HCT116 (cell line): ENCODE results near the gene ABCB1. TPM values are rescaled to one million over a fixed set of nuclear protein-coding genes. Genes with fewer than 3 reads are reported as not detected.

Experiments used
- ATAC-seq: fragments of 200-7000 bp; cut with Tn5 transposase; 2 replicates; pipeline ENCODE4 v1.9.1; 2020; ENCODE audit warnings: mild to moderate bottlenecking, moderate library complexity
- BruUV-seq: library from RNA; stranded (reverse); fragments of 400-500 nt; replicated peaks from 2 replicates; lab custom pipeline; 2021; lab: Mats Ljungman, UMichigan
- CTCF ChIA-PET: fragments of 300-600 bp; sonication (Branson Sonifier 250); formaldehyde crosslinking; loops from one replicate; lab custom pipeline; 2021; ENCODE audit warnings: antibody characterized with exemption; lab: Charles Lee
- POLR2A ChIA-PET: fragments of 300-600, 350-600 bp; sonication (Branson Sonifier 250); formaldehyde crosslinking; loops from one replicate; lab custom pipeline; 2021; ENCODE audit warnings: antibody characterized with exemption; lab: Charles Lee
- RAD21 ChIA-PET, 2 experiments: fragments of 300-600 bp; sonication (Branson Sonifier 250); formaldehyde crosslinking; loops; one replicate each; lab custom pipeline; 2023; ENCODE audit warnings: low total read pairs in 2 of 2; ENCODE audit not compliant: uncharacterized antibody in 2 of 2, unreplicated experiment in 2 of 2, low non-redundant PET in 1 of 2; lab: Charles Lee
- DNase-seq: peaks from one replicate; pipeline ENCODE4 v3.0.0-alpha.2; 2010; ENCODE audit warnings: low read depth, low spot score
- H2AFZ ChIP-seq: fragments of 200-600 bp; shearing (Covaris generic), sonication (generic); 2 replicates; pipeline ENCODE4 v1.6.1; 2017; ENCODE audit warnings: low read depth, mixed run types, mixed read lengths, antibody characterized with exemption, low read length; ENCODE audit not compliant: poor library complexity, severe bottlenecking
- H3K27ac ChIP-seq: 2 replicates; pipeline ENCODE4 v1.5.1; 2012; ENCODE audit warnings: low read depth, low read length
- H3K27me3 ChIP-seq: fragments of 200-600 bp; sonication (generic); 2 replicates; pipeline ENCODE4 v1.6.1; 2016; ENCODE audit warnings: mixed run types, low read length, mixed read lengths; ENCODE audit not compliant: insufficient read depth
- H3K36me3 ChIP-seq, 2 experiments: fragments of 200-500 bp in 1 of 2; fragments of 200-600 bp in 1 of 2; sonication (Bioruptor generic) in 1 of 2; sonication (generic) in 1 of 2; 2 replicates each; pipeline versions ENCODE4 v1.5.1 to v1.6.1; 2014 to 2016; ENCODE audit warnings: low read length in 2 of 2, inconsistent platforms in 1 of 2, mixed read lengths in 1 of 2, mixed run types in 1 of 2; ENCODE audit not compliant: insufficient read depth in 2 of 2, control insufficient read depth in 1 of 2
- H3K4me1 ChIP-seq, 2 experiments: fragments of 200-600 bp in 1 of 2; sonication (generic) in 1 of 2; 2 replicates each; pipeline versions ENCODE4 v1.5.1 to v1.6.1; 2012 to 2017; ENCODE audit warnings: low read length in 2 of 2, inconsistent platforms in 1 of 2, mild to moderate bottlenecking in 1 of 2, mixed read lengths in 1 of 2, mixed run types in 1 of 2, moderate library complexity in 1 of 2; ENCODE audit not compliant: insufficient read depth in 2 of 2, control insufficient read depth in 1 of 2
- H3K4me2 ChIP-seq: fragments of 200-600 bp; sonication (generic); 2 replicates; pipeline ENCODE4 v1.6.1; 2017; ENCODE audit warnings: mixed run types, low read length, mixed read lengths
- H3K4me3 ChIP-seq, 2 experiments: fragments of 200-600 bp in 1 of 2; sonication (generic) in 1 of 2; replicated peaks in 1 of 2; 2 replicates each; pipeline ENCODE4 v1.5.1; 2011 to 2016; ENCODE audit warnings: low read length in 2 of 2, control low read depth in 1 of 2, low read depth in 1 of 2, mild to moderate bottlenecking in 1 of 2, mixed read lengths in 1 of 2, mixed run types in 1 of 2
- H3K79me2 ChIP-seq: fragments of 200-600 bp; sonication (generic); 2 replicates; pipeline ENCODE4 v1.6.1; 2017; ENCODE audit warnings: mild to moderate bottlenecking, mixed run types, low read length, moderate library complexity, mixed read lengths; ENCODE audit not compliant: insufficient read depth
- H3K9ac ChIP-seq: fragments of 200-600 bp; sonication (generic); 2 replicates; pipeline ENCODE4 v1.6.1; 2016; ENCODE audit warnings: low read length, mixed read lengths
- H3K9me2 ChIP-seq: fragments of 200-600 bp; sonication (generic), shearing (Covaris generic); 2 replicates; pipeline ENCODE4 v1.6.1; 2017; ENCODE audit warnings: mixed run types, mild to moderate bottlenecking, moderate library complexity; ENCODE audit not compliant: insufficient read depth
- H3K9me3 ChIP-seq, 2 experiments: fragments of 200-500 bp in 1 of 2; fragments of 200-600 bp in 1 of 2; sonication (Bioruptor generic) in 1 of 2; sonication (generic) in 1 of 2; 2 replicates each; pipeline ENCODE4 v1.6.1; 2014 to 2017; ENCODE audit warnings: low read length in 2 of 2, mixed read lengths in 2 of 2, inconsistent platforms in 1 of 2, low read depth in 1 of 2, mild to moderate bottlenecking in 1 of 2, mixed run types in 1 of 2, moderate library complexity in 1 of 2; ENCODE audit not compliant: control insufficient read depth in 1 of 2, insufficient read depth in 1 of 2
- H4K20me1 ChIP-seq: fragments of 200-600 bp; sonication (generic), shearing (Covaris generic); 2 replicates; pipeline ENCODE4 v1.6.1; 2017; ENCODE audit warnings: mixed run types, mild to moderate bottlenecking, moderate library complexity; ENCODE audit not compliant: insufficient read depth
- ATF3 ChIP-seq: IDR thresholded peaks from 2 replicates; pipeline ENCODE4 v1.6.1; 2012
- CBX3 ChIP-seq: IDR thresholded peaks from 2 replicates; pipeline ENCODE4 v1.6.1; 2012; ENCODE audit warnings: low read depth
- CEBPB ChIP-seq: IDR thresholded peaks from 2 replicates; pipeline ENCODE4 v1.6.1; 2012; ENCODE audit warnings: low read depth
- EGR1 ChIP-seq: IDR thresholded peaks from 2 replicates; pipeline ENCODE4 v1.6.1; 2012; ENCODE audit warnings: low read depth
- ELF1 ChIP-seq: IDR thresholded peaks from 2 replicates; pipeline ENCODE4 v1.6.1; 2012; ENCODE audit warnings: low read depth, borderline replicate concordance
- EZH2phosphoT487 ChIP-seq: fragments of 200-600 bp; IDR thresholded peaks from 2 replicates; pipeline ENCODE4 v1.6.1; 2018; ENCODE audit warnings: antibody characterized with exemption, borderline replicate concordance
- FOSL1 ChIP-seq: IDR thresholded peaks from 2 replicates; pipeline ENCODE4 v1.6.1; 2012; ENCODE audit warnings: low read depth
- JUND ChIP-seq: IDR thresholded peaks from 2 replicates; pipeline ENCODE4 v1.6.1; 2012
- POLR2A ChIP-seq: IDR thresholded peaks from 2 replicates; pipeline ENCODE4 v1.7.0; 2011; ENCODE audit warnings: borderline replicate concordance; ENCODE audit not compliant: insufficient read depth, insufficient read length; ENCODE audit errors: extremely low read depth
- POLR2AphosphoS5 ChIP-seq: IDR thresholded peaks from 2 replicates; pipeline ENCODE4 v1.6.1; 2011; ENCODE audit warnings: mild to moderate bottlenecking, low read depth, low read length, moderate library complexity
- RAD21 ChIP-seq: IDR thresholded peaks from 2 replicates; pipeline ENCODE4 v1.6.1; 2012; ENCODE audit warnings: low read depth, mild to moderate bottlenecking
- SIN3A ChIP-seq: IDR thresholded peaks from 2 replicates; pipeline ENCODE4 v1.6.1; 2012; ENCODE audit warnings: low read depth
- SP1 ChIP-seq: IDR thresholded peaks from 2 replicates; pipeline ENCODE4 v1.6.1; 2012; ENCODE audit warnings: low read depth
- SRF ChIP-seq: IDR thresholded peaks from 2 replicates; pipeline ENCODE4 v1.6.1; 2012; ENCODE audit warnings: low read depth
- TCF7L2 ChIP-seq: IDR thresholded peaks from 2 replicates; pipeline ENCODE4 v1.7.0; 2011; ENCODE audit warnings: borderline replicate concordance, inconsistent platforms; ENCODE audit not compliant: insufficient read depth, insufficient read length; ENCODE audit errors: extremely low read depth
- ZFX ChIP-seq: fragments of 450-650 bp; IDR thresholded peaks from 2 replicates; pipeline ENCODE4 v1.6.1; 2017
- ZNF274 ChIP-seq: fragments of 200-500 bp; sonication (Bioruptor generic); IDR thresholded peaks from 2 replicates; pipeline ENCODE4 v1.6.1; 2014; ENCODE audit warnings: mild to moderate bottlenecking, low read depth, low read length, inconsistent platforms
- intact Hi-C: fragments of 100-400 bp; cut with micrococcal nuclease; formaldehyde crosslinking; loops from 2 replicates; pipeline ENCODE4 v1.10.0; 2022
- total RNA-seq: library from RNA; stranded (reverse); gene quantifications from one replicate; pipeline ENCODE4 v1.2.1, GENCODE V29; 2021; ENCODE audit not compliant: unreplicated experiment
- TF ChIP-seq, protein P1 (sequence below): IDR thresholded peaks from 2 replicates; pipeline ENCODE4 v1.6.1; 2012; ENCODE audit warnings: low read depth
- TF ChIP-seq, protein P2 (sequence below), 3 experiments: fragments of 200-600 bp in 1 of 3; sonication (generic) in 1 of 3; IDR thresholded peaks in 2 of 3; conservative IDR thresholded peaks in 1 of 3; 2 replicates each; pipeline ENCODE4 v1.5.1; 2012 to 2017; ENCODE audit warnings: low read depth in 2 of 3, low read length in 2 of 3, antibody characterized with exemption in 1 of 3, borderline replicate concordance in 1 of 3, control low read depth in 1 of 3, mild to moderate bottlenecking in 1 of 3, mixed read lengths in 1 of 3, mixed run types in 1 of 3, moderate library complexity in 1 of 3; ENCODE audit not compliant: insufficient read depth in 1 of 3
- TF ChIP-seq, protein P3 (sequence below): IDR thresholded peaks from 2 replicates; pipeline ENCODE4 v1.6.1; 2012

ABCB1 gene
- total RNA-seq, 1 experiment from 2014 or later = 1.8 TPM

DNA sequence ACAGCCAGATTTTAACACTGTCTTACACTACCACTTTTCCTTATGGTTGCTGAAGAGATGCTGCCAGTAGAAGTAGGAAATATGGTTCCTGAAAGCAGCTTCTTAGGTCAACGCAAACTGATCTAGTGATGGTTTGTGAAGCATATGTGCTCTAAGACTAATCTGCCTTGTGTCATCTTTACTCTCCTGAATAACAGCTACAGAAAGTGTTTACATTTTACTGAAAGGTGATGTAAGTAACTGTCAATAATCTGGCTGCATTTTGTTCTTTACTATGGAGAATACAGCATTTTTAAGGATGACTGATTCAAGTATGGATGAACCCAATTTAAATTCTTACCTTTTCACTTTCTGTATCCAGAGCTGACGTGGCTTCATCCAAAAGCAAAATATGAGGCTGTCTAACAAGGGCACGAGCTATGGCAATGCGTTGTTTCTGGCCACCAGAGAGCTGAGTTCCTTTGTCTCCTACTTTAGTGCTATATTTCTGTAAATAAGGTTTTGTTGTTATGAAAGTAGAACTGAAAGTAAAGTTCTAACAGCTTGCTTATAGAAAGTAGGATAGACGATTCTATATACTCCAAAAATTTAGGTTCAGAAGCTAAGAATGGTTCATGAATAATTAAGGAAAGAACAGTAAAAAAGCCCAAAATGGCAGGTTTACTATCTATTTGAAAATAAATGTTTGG, 95.0 kb downstream of the ABCB1 start:
- Histone ChIP-seq H4K20me1 (no peaks in the 10 kb centered on the region), H3K4me3 (no peak overlapping the region), H3K79me2 (no peaks in the 10 kb centered on the region), H3K27ac (no peak overlapping the region), H3K36me3 (no peaks in the 10 kb centered on the region), H3K9me2 (no peaks in the 10 kb centered on the region), H3K9ac (no peak overlapping the region), H3K27me3 (no peaks in the 10 kb centered on the region), H3K4me2 (no peak overlapping the region), H3K9me3 (no peaks in the 10 kb centered on the region), H3K4me1 (no peaks in the 10 kb centered on the region), H2AFZ (no peak overlapping the region)
- POLR2A ChIA-PET = no interaction called here
- RAD21 ChIA-PET = interaction anchor here in 1 of 2 experiments (1.0 to 1.1 kb wide), 2 partner anchors 119 to 381 kb away, joined by 3 to 4 read pairs; no protein-coding TSS in a partner anchor
- DNase-seq = no peak
- no peak for ATAC-seq
- TF ChIP-seq EGR1 (no peak), SRF (no peak), ZFX (no peak), SP1 (no peak), FOSL1 (no peak), ELF1 (no peak), EZH2phosphoT487 (no peak), ATF3 (no peak), CBX3 (no peak), POLR2A (no peak), CEBPB (no peak), JUND (no peak), RAD21 (no peak), SIN3A (no peak), ZNF274 (no peak), POLR2AphosphoS5 (no peak), TCF7L2 (no peak)
- TF ChIP-seq, protein P1, sequence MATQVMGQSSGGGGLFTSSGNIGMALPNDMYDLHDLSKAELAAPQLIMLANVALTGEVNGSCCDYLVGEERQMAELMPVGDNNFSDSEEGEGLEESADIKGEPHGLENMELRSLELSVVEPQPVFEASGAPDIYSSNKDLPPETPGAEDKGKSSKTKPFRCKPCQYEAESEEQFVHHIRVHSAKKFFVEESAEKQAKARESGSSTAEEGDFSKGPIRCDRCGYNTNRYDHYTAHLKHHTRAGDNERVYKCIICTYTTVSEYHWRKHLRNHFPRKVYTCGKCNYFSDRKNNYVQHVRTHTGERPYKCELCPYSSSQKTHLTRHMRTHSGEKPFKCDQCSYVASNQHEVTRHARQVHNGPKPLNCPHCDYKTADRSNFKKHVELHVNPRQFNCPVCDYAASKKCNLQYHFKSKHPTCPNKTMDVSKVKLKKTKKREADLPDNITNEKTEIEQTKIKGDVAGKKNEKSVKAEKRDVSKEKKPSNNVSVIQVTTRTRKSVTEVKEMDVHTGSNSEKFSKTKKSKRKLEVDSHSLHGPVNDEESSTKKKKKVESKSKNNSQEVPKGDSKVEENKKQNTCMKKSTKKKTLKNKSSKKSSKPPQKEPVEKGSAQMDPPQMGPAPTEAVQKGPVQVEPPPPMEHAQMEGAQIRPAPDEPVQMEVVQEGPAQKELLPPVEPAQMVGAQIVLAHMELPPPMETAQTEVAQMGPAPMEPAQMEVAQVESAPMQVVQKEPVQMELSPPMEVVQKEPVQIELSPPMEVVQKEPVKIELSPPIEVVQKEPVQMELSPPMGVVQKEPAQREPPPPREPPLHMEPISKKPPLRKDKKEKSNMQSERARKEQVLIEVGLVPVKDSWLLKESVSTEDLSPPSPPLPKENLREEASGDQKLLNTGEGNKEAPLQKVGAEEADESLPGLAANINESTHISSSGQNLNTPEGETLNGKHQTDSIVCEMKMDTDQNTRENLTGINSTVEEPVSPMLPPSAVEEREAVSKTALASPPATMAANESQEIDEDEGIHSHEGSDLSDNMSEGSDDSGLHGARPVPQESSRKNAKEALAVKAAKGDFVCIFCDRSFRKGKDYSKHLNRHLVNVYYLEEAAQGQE = no peak
- TF ChIP-seq, protein P2, sequence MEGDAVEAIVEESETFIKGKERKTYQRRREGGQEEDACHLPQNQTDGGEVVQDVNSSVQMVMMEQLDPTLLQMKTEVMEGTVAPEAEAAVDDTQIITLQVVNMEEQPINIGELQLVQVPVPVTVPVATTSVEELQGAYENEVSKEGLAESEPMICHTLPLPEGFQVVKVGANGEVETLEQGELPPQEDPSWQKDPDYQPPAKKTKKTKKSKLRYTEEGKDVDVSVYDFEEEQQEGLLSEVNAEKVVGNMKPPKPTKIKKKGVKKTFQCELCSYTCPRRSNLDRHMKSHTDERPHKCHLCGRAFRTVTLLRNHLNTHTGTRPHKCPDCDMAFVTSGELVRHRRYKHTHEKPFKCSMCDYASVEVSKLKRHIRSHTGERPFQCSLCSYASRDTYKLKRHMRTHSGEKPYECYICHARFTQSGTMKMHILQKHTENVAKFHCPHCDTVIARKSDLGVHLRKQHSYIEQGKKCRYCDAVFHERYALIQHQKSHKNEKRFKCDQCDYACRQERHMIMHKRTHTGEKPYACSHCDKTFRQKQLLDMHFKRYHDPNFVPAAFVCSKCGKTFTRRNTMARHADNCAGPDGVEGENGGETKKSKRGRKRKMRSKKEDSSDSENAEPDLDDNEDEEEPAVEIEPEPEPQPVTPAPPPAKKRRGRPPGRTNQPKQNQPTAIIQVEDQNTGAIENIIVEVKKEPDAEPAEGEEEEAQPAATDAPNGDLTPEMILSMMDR (IDR thresholded peaks at IDR 0.05 in 2 of 3, conservative IDR thresholded peaks at IDR 0.05 in 1 of 3; ENCODE audit: borderline replicate concordance in 1 of 3, insufficient read depth in 1 of 3, low read depth in 2 of 3, low read length in 2 of 3) = no peak
- TF ChIP-seq, protein P3, sequence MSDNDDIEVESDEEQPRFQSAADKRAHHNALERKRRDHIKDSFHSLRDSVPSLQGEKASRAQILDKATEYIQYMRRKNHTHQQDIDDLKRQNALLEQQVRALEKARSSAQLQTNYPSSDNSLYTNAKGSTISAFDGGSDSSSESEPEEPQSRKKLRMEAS = no peak
- intact Hi-C loops = loop anchor here (1.0 to 2.0 kb wide), 4 partner anchors 119 to 663 kb away; no protein-coding TSS in a partner anchor
- CTCF ChIA-PET = interaction anchor here (0.7 to 2.9 kb wide), 19 partner anchors 9 to 664 kb away, joined by 3 to 43 read pairs (median 4); partner anchors contain the start of genes ADAM22 and RUNDC3B
- BruUV-seq = no TSS peak
